Brain pericyte (primary cell): Measurements from ENCODE around the gene KCNH3.
"Not testable (repeated sequence)": the region's sequence is repeated elsewhere in the genome, so short reads cannot be mapped to it uniquely, and the experiment has no call there.

ENCODE experiments used
- DNase-seq: peaks from one replicate; pipeline ENCODE4 v3.0.0-alpha.2; 2012; ENCODE audit warnings: low read depth, low spot score

The KCNH3 gene, protein sequence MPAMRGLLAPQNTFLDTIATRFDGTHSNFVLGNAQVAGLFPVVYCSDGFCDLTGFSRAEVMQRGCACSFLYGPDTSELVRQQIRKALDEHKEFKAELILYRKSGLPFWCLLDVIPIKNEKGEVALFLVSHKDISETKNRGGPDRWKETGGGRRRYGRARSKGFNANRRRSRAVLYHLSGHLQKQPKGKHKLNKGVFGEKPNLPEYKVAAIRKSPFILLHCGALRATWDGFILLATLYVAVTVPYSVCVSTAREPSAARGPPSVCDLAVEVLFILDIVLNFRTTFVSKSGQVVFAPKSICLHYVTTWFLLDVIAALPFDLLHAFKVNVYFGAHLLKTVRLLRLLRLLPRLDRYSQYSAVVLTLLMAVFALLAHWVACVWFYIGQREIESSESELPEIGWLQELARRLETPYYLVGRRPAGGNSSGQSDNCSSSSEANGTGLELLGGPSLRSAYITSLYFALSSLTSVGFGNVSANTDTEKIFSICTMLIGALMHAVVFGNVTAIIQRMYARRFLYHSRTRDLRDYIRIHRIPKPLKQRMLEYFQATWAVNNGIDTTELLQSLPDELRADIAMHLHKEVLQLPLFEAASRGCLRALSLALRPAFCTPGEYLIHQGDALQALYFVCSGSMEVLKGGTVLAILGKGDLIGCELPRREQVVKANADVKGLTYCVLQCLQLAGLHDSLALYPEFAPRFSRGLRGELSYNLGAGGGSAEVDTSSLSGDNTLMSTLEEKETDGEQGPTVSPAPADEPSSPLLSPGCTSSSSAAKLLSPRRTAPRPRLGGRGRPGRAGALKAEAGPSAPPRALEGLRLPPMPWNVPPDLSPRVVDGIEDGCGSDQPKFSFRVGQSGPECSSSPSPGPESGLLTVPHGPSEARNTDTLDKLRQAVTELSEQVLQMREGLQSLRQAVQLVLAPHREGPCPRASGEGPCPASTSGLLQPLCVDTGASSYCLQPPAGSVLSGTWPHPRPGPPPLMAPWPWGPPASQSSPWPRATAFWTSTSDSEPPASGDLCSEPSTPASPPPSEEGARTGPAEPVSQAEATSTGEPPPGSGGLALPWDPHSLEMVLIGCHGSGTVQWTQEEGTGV

DNA sequence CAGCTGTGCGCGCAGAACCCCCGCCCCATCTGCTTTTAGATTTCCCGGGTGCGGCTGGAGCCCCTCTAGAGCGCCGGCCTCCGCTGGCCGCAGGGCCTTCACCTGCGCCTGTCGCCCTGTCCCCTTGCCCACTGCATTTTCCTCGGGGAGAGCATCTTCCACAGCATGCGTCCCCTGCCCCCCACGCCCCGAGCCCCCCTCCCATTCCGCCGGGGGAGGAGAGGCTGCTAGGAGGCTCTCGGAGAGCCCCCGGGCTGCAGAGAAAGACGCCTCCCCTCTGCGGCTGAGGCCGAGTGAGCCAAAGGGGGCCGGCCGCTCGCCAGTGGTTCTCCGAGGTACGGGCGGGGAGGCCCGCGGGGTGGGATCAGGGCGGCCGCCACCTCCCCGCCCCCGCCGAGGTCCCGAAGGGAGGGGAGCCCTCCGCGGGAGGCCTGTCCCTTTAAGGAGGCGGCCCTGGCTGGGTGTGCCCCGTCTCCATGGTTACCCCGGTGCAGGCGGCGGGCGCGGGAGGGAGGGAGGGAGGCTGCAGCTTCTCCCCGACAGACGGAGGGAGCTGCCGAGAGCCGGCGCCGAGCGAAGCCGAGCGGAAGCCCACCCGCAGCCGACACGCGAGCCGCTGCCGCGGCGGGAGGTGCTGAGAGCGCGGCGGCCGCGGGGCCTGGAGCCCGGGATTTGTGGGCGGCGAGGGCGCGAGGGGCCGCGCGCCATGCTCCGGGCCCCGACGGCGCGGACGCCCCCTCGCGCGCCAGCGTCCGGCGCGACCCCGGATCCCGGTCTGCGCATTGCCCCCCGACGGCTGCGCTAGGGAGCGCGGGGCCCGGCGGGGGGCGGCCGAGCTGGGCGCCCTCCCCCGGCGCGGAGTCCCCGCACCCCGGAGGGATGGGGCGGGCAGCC lies at the start of gene KCNH3:
KCNH3 (plus strand) TSS at position 521 of the 894 bp plus-strand sequence. CDS start 387 bp downstream, outside the sequence.
- no peak for DNase-seq

- no peak for DNase-seq
These were observed 49.7 kb upstream of the KCNH3 start for GRCh38 chr12:49489154-49489553.

GRCh38 chr12:49489720-49490119 lies 49.1 kb upstream of the KCNH3 start:
- no peak for DNase-seq

DNA sequence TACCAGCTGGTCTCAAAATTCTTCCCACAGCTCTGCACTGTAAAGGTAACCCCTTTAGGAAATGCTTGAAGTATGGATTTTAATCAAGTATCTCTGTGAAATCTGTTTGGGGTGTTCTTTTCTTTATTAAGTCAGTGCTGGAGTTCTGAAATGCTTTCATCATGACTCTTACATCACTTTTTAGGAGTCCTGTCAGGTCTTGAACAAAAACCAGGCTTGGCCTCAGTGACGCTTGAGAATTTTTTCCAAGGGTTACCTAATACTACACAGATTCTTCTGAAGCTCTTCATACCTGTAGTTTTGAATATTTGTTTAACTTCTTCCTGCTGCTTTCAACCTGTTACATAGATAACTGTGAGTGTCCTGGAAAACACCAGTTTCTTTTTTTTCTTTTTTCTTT lies 47.0 kb upstream of the KCNH3 start:
- no peak for DNase-seq

DNA sequence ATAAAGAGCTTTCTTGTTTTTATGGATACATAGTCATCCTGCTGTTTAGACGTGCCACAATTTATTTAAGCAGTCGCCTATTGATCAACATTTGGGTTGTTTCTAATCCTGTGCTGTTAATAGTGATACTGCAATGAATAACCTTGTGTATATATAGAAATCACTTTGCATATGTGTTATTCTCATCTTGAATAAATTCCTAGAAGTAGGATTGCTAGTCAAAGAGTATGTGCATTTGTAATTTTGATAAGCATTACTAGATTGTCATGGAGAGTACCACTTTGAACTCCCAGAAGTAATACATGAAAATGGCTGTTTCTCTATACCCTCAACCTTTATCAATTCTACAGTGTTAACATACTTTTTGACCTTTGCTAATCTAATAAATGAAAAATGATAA lies 44.9 kb upstream of the KCNH3 start:
- DNase-seq: no peak

DNA sequence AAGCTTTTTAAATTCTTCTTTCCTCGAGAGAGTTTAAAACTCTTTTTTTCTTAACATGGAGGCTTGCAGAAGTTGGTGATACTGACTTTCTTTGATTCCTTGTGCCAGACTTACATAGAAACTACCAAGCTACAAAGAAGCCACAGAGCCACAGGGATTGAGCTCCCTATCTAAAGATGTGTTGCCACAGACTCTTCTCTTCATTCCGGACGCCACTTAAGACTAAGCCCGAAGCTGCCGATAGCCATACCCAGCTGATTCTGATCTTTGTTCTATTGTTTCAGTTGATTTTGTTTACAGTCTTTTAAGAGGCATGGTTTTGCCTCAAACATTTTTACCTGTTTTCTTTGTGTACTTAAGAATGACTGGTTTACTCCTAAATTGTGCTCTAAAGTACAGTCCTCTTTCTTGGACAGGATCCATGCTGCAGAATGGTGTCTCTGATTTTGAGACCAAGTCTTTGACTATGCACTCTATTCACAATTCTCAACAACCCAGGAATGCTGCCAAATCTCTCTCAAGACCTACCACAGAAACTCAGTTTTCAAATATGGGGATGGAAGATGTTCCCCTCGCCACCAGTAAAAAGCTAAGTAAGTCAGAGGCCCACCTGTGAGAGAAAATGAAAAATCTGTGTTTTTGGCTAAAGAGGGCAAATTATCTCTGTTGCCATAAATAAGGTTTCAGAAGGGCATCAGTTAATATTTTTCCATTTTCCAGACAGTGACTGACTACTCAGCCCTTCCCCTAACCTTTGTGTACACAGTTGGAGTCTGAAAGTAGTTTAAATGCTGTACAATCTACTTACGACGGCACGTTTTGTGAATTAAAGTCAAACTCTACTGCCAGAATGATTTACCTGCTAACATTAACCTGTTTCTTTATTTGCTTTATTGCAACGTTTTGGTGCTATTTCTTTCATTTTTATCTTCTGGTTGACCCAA lies 42.1 kb upstream of the KCNH3 start:
- DNase-seq: no peak

GRCh38 chr12:49501895-49502294 lies 36.9 kb upstream of the KCNH3 start:
- no peak for DNase-seq

DNA sequence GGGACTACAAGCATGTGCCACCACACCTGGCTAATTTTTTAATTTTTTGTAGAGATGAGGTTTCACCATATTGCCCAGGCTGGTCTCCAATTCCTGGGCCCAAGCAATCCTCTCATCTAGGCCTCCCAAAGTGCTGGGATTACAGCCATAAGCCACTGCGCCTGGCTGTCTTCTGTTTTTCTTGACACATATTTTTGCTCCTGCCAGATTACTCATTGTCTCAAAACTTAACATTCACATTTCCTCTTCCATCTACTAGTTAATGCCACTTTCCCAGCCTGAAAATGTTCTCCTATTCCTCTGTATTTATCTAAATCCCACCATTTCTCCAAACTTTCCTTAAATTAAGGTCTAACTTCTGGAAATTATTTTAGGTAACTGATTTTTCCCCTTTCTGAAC lies 36.2 kb upstream of the KCNH3 start:
- DNase-seq: no peak

GRCh38 chr12:49503674-49504180 lies 35.1 kb upstream of the KCNH3 start:
- no peak for DNase-seq

DNA sequence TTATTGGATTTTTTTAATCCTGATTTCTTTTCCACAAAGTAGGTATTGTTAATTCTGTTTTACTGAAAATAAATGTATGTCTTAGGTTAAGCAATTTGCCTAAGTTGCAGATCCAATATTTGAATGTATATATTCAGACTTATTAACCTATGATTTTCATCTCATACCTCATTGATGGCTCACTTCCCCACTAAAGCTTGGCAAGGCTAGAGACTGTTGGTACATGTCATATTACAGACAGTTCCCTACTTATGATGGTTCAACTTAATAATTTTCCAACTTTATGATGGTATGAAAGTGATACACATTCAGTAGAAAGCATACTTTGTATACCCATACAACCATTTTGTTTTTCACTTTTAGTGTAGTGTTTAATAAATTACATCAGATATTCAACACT lies 33.2 kb upstream of the KCNH3 start:
- no peak for DNase-seq

DNA sequence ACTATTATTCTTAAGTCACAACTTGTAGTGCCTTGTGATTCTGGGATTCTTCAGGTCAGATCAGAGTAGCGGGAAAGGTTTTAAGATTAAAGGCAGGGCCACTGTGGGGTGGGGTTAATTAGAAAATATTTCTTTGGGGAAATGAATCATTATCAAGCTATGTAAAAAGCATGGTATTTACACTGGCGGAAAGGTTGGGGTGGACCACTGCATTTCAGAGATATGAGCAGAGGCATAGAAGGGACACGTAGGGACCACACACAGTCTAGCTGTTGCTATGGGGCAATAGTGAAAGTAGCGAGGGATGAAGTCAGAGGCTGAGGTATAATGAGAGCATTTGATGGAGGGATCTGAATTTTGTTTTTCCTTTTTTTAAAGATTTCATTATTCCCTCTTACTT lies 31.7 kb upstream of the KCNH3 start:
- no peak for DNase-seq

- DNase-seq: not testable (repeated sequence)
These were observed 29.1 kb upstream of the KCNH3 start for GRCh38 chr12:49509681-49510080.

GRCh38 chr12:49511410-49511809 lies 27.4 kb upstream of the KCNH3 start:
- DNase-seq: no peak

DNA sequence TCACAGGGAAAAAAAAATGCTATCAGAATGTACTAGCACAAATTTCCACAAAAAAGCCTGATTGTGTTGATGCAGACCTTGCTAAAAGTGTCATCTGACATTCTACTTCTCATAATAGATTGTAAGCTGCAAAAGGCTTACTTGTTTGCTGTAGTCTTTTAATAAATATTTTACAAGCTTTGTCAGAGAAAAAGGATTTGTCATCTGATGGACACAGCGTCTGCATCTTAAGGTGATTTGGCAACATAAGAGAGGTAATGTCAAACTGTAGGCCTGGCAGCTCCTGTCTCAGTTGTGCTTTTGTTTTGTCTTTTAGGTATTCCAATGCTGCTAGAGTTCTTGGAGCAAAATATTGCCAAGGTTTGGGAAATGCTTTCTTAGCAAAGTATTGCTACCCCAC lies 26.3 kb upstream of the KCNH3 start:
- no peak for DNase-seq

- DNase-seq: no peak
These were observed 23.6 kb upstream of the KCNH3 start for GRCh38 chr12:49515266-49515665.

DNA sequence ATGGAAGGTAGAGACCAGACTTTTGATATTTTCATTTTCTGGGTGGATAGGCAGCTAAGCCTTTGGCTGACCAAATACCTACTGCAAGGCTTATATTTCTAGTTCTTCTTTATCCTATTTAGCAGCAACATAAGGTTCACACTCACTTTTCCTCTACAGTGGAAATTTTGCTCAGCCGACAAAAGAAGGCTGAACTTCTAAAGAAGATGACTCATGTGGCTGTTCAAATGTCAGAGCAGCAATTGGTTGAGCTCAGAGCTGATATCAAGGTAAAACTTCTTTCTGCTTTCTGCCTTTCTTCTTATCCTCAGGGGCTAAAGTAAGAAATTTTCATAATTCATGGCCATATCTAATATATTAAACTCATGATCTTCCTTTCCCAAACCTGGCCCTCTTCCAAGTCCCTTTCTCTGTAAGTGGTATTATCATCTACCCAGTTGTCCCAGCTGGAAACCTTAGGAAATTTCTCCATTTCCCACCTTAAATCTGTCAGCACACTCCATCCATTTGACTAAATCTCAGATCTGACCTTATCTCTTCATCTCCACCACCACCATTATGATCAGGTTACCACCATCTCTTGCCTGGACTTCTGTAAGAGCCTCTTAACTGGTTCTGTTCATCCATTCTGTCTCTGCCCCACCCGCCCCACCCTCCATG lies 19.8 kb upstream of the KCNH3 start:
- no peak for DNase-seq

DNA sequence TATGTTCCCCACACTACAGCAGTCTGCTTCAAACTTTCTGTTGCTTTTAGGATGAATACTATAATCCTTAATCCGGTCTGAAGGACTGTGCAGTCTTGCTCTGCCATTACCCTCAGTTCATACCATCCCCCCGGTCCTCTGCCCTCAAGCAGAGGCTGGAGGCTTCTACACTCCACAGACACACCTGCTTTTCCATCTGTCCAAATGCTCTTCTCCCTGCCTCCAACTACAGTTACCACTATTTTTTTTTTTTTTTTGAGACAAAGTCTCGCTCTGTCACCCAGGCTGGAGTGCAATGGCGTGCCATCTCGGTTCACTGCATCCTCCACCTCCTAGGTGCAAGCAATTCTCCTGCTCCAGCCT lies 19.3 kb upstream of the KCNH3 start:
- no peak for DNase-seq

GRCh38 chr12:49521389-49521788 lies 17.4 kb upstream of the KCNH3 start:
- no peak for DNase-seq

DNA sequence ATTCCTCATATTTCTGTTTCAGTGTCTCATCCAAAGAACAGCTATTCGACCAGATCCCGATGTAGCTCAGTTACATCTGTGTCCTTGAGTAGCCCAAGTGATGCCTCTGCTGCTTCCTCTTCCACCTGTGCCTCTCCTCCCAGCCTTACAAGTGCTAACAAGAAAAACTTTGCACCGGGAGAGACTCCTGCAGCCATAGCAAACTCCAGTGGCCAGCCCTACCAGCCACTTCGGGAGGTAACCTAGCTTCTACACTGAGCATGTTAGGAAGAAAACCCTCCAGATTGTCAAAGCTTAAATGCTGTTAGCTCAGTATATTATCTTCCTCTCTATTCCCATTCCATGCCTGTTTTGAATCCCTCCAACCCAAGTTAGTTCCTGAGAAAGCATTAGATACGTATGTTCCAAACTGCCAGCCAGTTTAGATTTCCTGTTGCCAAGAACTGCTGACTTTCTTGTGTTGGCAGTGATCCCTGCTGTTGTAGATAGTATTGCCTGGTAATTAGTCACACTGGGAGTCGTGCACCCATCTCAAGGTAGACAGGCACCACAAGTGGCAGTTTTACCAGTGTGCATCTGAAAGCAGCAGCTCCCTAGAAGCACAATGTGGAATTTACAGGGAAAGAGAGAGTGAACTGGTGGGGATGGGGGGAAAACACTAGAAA lies 14.0 kb upstream of the KCNH3 start:
- no peak for DNase-seq
